Heart left ventricle (tissue), 16 donors: Measurements from ENCODE around the gene CLEC16A. TPM values are rescaled to one million over a fixed set of nuclear protein-coding genes. Genes with fewer than 3 reads are reported as not detected.

Source experiments
- ATAC-seq, 4 donors: fragments of 200-7000 bp; cut with Tn5 transposase; one replicate each; pipeline ENCODE4 v1.9.1; 2020 to 2022; ENCODE audit warnings: moderate library complexity in 4 of 4, mild to moderate bottlenecking in 3 of 4, moderate number of reproducible peaks in 1 of 4
- DNase-seq, 5 donors: peaks; one replicate each; pipeline ENCODE4 v3.0.0-alpha.2; 2020
- H3K27ac ChIP-seq, 12 donors: fragments of 200-600 bp; sonication (generic) in 4 of 12; one replicate each; pipeline versions ENCODE4 v1.5.0 to v1.8.0; 2016 to 2022; ENCODE audit warnings: mild to moderate bottlenecking in 2 of 12
- H3K27me3 ChIP-seq, 9 donors: fragments of 200-600 bp; sonication (generic) in 2 of 9; one replicate each; pipeline versions ENCODE4 v1.5.1 to v1.8.0; 2016 to 2022; ENCODE audit warnings: mild to moderate bottlenecking in 3 of 9
- H3K36me3 ChIP-seq, 9 donors: fragments of 200-600 bp; sonication (generic) in 2 of 9; one replicate each; pipeline versions ENCODE4 v1.5.0 to v1.8.0; 2018 to 2022; ENCODE audit warnings: mild to moderate bottlenecking in 2 of 9
- H3K4me1 ChIP-seq, 12 donors: fragments of 200-600 bp; sonication (generic) in 4 of 12; one replicate each; pipeline versions ENCODE4 v1.5.0 to v1.8.0; 2016 to 2022; ENCODE audit warnings: mild to moderate bottlenecking in 3 of 12
- H3K4me3 ChIP-seq, 12 donors: fragments of 200-600 bp; sonication (generic) in 4 of 12; one replicate each; pipeline versions ENCODE4 v1.5.0 to v1.8.0; 2017 to 2022; ENCODE audit warnings: mild to moderate bottlenecking in 9 of 12, moderate library complexity in 4 of 12
- H3K9me3 ChIP-seq, 12 donors: fragments of 200-600 bp; sonication (generic) in 4 of 12; one replicate each; pipeline versions ENCODE4 v1.5.0 to v1.8.0; 2016 to 2022; ENCODE audit warnings: mild to moderate bottlenecking in 1 of 12
- CTCF ChIP-seq, 12 donors: fragments of 200-600 bp; sonication (generic) in 4 of 12; IDR thresholded peaks; one replicate each; pipeline versions ENCODE4 v1.5.0 to v1.8.0; 2018 to 2022; ENCODE audit warnings: antibody characterized with exemption in 12 of 12, mild to moderate bottlenecking in 5 of 12
- POLR2A ChIP-seq, 2 donors: fragments of 450-650 bp; IDR thresholded peaks; one replicate each; pipeline ENCODE4 v1.6.1; 2017; ENCODE audit warnings: antibody characterized with exemption in 2 of 2, mild to moderate bottlenecking in 2 of 2, moderate library complexity in 2 of 2
- WGBS, 4 donors: extraction: QIAGEN DNeasy Blood & Tissue Kit in 2 of 4; methylation state at CpG; one replicate each; pipeline versions ENCODE4 v1.1.5 to v1.1.7; 2013 to 2018; 5-methylcytosine and 5-hydroxymethylcytosine counted together
- intact Hi-C, 10 donors: fragments of 100-400 bp; cut with DNase I; formaldehyde crosslinking; loops; one replicate each; pipeline versions ENCODE4 v1.11.1 to v1.14.2; 2022
- polyA plus RNA-seq, 2 donors: library from polyadenylated mRNA; stranded (reverse); fragments of 200-250 nt; gene quantifications; one replicate each; pipeline ENCODE4 v1.2.3, GENCODE V29; 2013
- total RNA-seq, 9 donors: library from RNA; depleted of rRNA in 2 of 9; stranded (reverse); fragments of >200 nt in 2 of 9; fragmentation: NEBNext Ultra II Directional in 3 of 9; extraction: Animal tissue kit (Norgen Biotek cat#: 25700) in 3 of 9; gene quantifications; one replicate each; pipeline versions ENCODE4 v1.1.0 to v1.2.4, GENCODE V29; 2016 to 2023
- donor health status: ischemic (EF 13 %, LVEDD 7.1; RV severe dilation, severe dysfunction).
- donor health status: healthy with polysubstance abuse.
- donor health status: DM: no; HTN: yes; CAD: no.
- donor health status: DM: no; HTN: no; CAD: no.
- donor health status: ischemic (EF 25% LVEDD 6.9; RV normal size, moderate dysfunction).
- donor health status: ischemic (EF 25% LVEDD 5.7; RV mildly dilated, moderate dysfunction).
- donor health status: healthy.
- donor health status: DM: yes; HTN: yes; CAD: no.
- donor health status: ischemic (EF 35%, LVEDD 5.7; RV mildly dilated, moderate dysfunction).
- donor health status: nonischemic (EF 11% LVEDD 7.7; RV severe dilation, severe dysfunction).
- donor health status: DM: yes; HTN: yes; CAD: no.
- donor health status: PGD.
- donor health status: ischemic (EF 29% LVEDD 5.4; RV normal size, mild dysfunction).
- donor health status: nonischemic (EF 23%, LVEDD 6.1; RV moderate dilation, normal function).

The CLEC16A gene
- total and polyA plus RNA-seq, 11 donors: 13.8 to 41.1 (median 23.7) TPM

- Histone ChIP-seq H3K36me3 (no peaks in the 10 kb centered on the region), H3K4me1 (peaks cover 0 to 33% (median 15%) of the 10 kb centered on the region in 12 donors), H3K27ac (no peak overlapping the region), H3K27me3 (no peaks in the 10 kb centered on the region), H3K9me3 (peaks cover 0 to 15% (median 3%) of the 10 kb centered on the region in 12 donors), H3K4me3 (no peak overlapping the region)
- ATAC-seq: no peak
- 63 to 83% (median 68%) methylated on average over 4 to 6 of the region's 6 CpGs for WGBS, 4 donors
- TF ChIP-seq POLR2A (IDR thresholded peaks at IDR 0.05) (no peak), CTCF (IDR thresholded peaks at IDR 0.05) (no peak)
- intact Hi-C loops: loop anchor here in 5 of 10 donors (10.0 kb wide), 4 partner anchors 55 to 245 kb away; partner anchors contain the start of gene SOCS1 (in 2 of the 5)
- DNase-seq: no peak
These were observed 165.2 kb downstream of the CLEC16A start for GRCh38 chr16:11109566-11109965.

- peaks cover 0 to 25% (median 1%) of the 10 kb centered on the region in 12 donors for H3K4me1 ChIP-seq
- DNase-seq (no peak), ATAC-seq (no peak)
- no peak overlapping the region for H3K4me3 ChIP-seq
- H3K27ac ChIP-seq: no peak overlapping the region
- TF ChIP-seq CTCF (IDR thresholded peaks at IDR 0.05) (no peak), POLR2A (IDR thresholded peaks at IDR 0.05) (no peak)
- WGBS, 4 donors: 99 to 100% (median 100%) methylated on average over 1 of the region's 1 CpG
- intact Hi-C loops: no loop called here
- peaks cover 0 to 15% (median 3%) of the 10 kb centered on the region in 12 donors for H3K9me3 ChIP-seq
- no peaks in the 10 kb centered on the region for H3K27me3 ChIP-seq
- peaks cover 0 to 9% (median 0%) of the 10 kb centered on the region in 9 donors for H3K36me3 ChIP-seq
These were observed 166.8 kb downstream of the CLEC16A start for GRCh38 chr16:11111150-11111549.

- Histone ChIP-seq H3K27me3 (no peaks in the 10 kb centered on the region), H3K36me3 (peaks cover 0 to 9% (median 0%) of the 10 kb centered on the region in 9 donors), H3K27ac (no peak overlapping the region), H3K4me1 (peaks cover 0 to 22% (median 0%) of the 10 kb centered on the region in 12 donors), H3K4me3 (no peak overlapping the region), H3K9me3 (peaks cover 0 to 15% (median 3%) of the 10 kb centered on the region in 12 donors)
- DNase-seq: no peak
- 96 to 98% (median 97%) methylated on average over 9 of the region's 9 CpGs for WGBS, 4 donors
- intact Hi-C loops: no loop called here
- no peak for ATAC-seq
- TF ChIP-seq POLR2A (IDR thresholded peaks at IDR 0.05) (no peak), CTCF (IDR thresholded peaks at IDR 0.05) (no peak)
These were observed 167.7 kb downstream of the CLEC16A start for GRCh38 chr16:11111856-11112634.

GRCh38 chr16:11112723-11113348 lies 168.5 kb downstream of the CLEC16A start:
- H3K27ac ChIP-seq: peak overlapping the region in 1 of 12 donors; percentile 11
- H3K36me3 ChIP-seq: peaks cover 0 to 9% (median 0%) of the 10 kb centered on the region in 9 donors
- H3K4me3 ChIP-seq: no peak overlapping the region
- ATAC-seq (no peak), DNase-seq (no peak)
- H3K27me3 ChIP-seq: no peaks in the 10 kb centered on the region
- TF ChIP-seq POLR2A (IDR thresholded peaks at IDR 0.05) (no peak), CTCF (IDR thresholded peaks at IDR 0.05) (no peak)
- H3K4me1 ChIP-seq: peaks cover 0 to 22% (median 0%) of the 10 kb centered on the region in 12 donors
- intact Hi-C loops: no loop called here
- 80 to 87% (median 82%) methylated on average over 4 of the region's 4 CpGs for WGBS, 4 donors
- peaks cover 0 to 15% (median 3%) of the 10 kb centered on the region in 12 donors for H3K9me3 ChIP-seq
